ENCODE data around the gene GSG1. TPM values are rescaled to one million over a fixed set of nuclear protein-coding genes. Genes with fewer than 3 reads are reported as not detected.
"Not testable (repeated sequence)": the region's sequence is repeated elsewhere in the genome, so short reads cannot be mapped to it uniquely, and the experiment has no call there.

The GSG1 gene
- total and polyA plus RNA-seq, 2 of the 8 experiments (the other 6 are each of a cell fraction or from before 2014, with no cell fraction given): 0.89 to 1.4 TPM

DNA sequence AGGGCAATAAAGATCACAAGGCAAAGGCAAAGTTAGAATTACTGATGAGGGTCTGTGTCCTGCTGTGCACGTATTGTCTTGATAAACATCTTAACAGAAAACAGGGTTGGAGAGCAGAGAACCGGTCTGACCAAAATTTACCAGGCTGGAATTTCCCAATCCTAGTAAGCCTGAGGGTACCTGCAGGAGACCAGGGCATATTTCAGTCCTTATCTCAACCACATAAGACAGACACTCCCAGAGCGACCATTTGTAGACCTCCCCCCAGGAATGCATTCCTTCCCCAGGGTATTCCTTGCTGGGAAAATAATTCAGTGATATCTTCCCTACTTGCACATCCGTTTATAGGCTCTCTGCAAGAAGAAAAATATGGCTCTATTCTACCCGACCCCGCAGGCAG, 49.9 kb downstream of the GSG1 start:
- H4K8ac ChIP-seq (ENCODE audit: extremely low read depth, insufficient read depth, low read length); FAIRE-seq: not testable (repeated sequence)
- WGBS, 2 experiments (ENCODE audit: extremely low coverage in 1 of 2, insufficient coverage in 1 of 2, insufficient read length in 1 of 2, insufficient replicate concordance in 2 of 2, low coverage in 1 of 2, low lambda C conversion rate in 2 of 2, missing lambda C conversion rate in 1 of 2): 87% methylated on average over 6 of the region's 6 CpGs; no CpG with 5 or more reads in 1 of the 2 experiments

More for the DNA sequence above, 49.9 kb downstream of the GSG1 start:
- H3K56ac ChIP-seq (replicated peaks; ENCODE audit: insufficient read length, low read depth, low read length); H2BK12ac ChIP-seq (ENCODE audit: low read depth, low read length); H3K23ac ChIP-seq (ENCODE audit: insufficient read length); H3K27me3 ChIP-seq (replicated peaks in 1 of 4; ENCODE audit: control insufficient read depth in 3 of 4, extremely low read depth in 1 of 4, insufficient read depth in 3 of 4, low read length in 3 of 4); H3K4me2 ChIP-seq (ENCODE audit: insufficient read depth in 1 of 2, low read depth in 2 of 2, low read length in 2 of 2); H2AFZ ChIP-seq (ENCODE audit: low read length); H4K91ac ChIP-seq (replicated peaks; ENCODE audit: insufficient read length, low read length); H3K4ac ChIP-seq (replicated peaks; ENCODE audit: insufficient read length, low read depth, low read length); H3K23me2 ChIP-seq (ENCODE audit: low read depth, low read length); H2AK5ac ChIP-seq (ENCODE audit: low read depth, low read length); H2BK15ac ChIP-seq (ENCODE audit: low read length); H3K4me1 ChIP-seq (replicated peaks in 1 of 4; ENCODE audit: control insufficient read depth in 3 of 4, insufficient read depth in 4 of 4, low read length in 3 of 4); H2BK20ac ChIP-seq (ENCODE audit: low read length); H3K4me3 ChIP-seq (ENCODE audit: extremely low read depth in 1 of 4, insufficient read depth in 2 of 4, low read depth in 3 of 4, low read length in 4 of 4); H3K27ac ChIP-seq (ENCODE audit: low read depth, low read length); H3K18ac ChIP-seq (ENCODE audit: extremely low read depth, low read length); H2BK5ac ChIP-seq (ENCODE audit: low read depth, low read length); H4K20me1 ChIP-seq (replicated peaks in 1 of 2; ENCODE audit: control insufficient read depth in 1 of 2, insufficient read depth in 2 of 2, low read length in 2 of 2); DNase-seq (ENCODE audit: low read depth in 1 of 2, low spot score in 2 of 2); H2BK120ac ChIP-seq (replicated peaks; ENCODE audit: low read depth, low read length); H4K5ac ChIP-seq (ENCODE audit: insufficient read length, low read depth, low read length); POLR2A ChIA-PET (ENCODE audit: partially characterized antibody); H3K14ac ChIP-seq (ENCODE audit: insufficient read length); H3K9ac ChIP-seq (replicated peaks in 1 of 4; ENCODE audit: extremely low read depth in 1 of 4, low read depth in 3 of 4, low read length in 3 of 4); H3K79me1 ChIP-seq (ENCODE audit: low read depth, low read length): not testable (repeated sequence)
- Histone ChIP-seq H3K79me2 (ENCODE audit: control insufficient read depth in 1 of 2, insufficient read depth in 2 of 2, low read length in 2 of 2) (peaks cover 0 to 41% of the 10 kb centered on the region in 2 experiments; a peak in 2 of 4 replicates), H3K36me3 (ENCODE audit: control insufficient read depth in 2 of 4, insufficient read depth in 4 of 4, low read length in 3 of 4) (peaks cover 0 to 18% (median 8%) of the 10 kb centered on the region in 4 experiments), H3K9me3 (ENCODE audit: insufficient read depth in 2 of 2, low read depth in 1 of 2, low read length in 1 of 2) (peaks cover 12 to 14% of the 10 kb centered on the region in 2 experiments; a peak in 3 of 4 replicates)
- peak in 1 of 2 experiments; percentile 84; a peak in 1 of 3 replicates for TF ChIP-seq EP300 (IDR thresholded peaks at IDR 0.05; ENCODE audit: borderline replicate concordance in 1 of 2, low read depth in 2 of 2, low read length in 2 of 2)
- peak; percentile 69 for TF ChIP-seq CEBPB (IDR thresholded peaks at IDR 0.05; ENCODE audit: low read depth, low read length)
- 0 out of 2 replicates have a peak, but pooled peaks have one; percentile 18 for TF ChIP-seq SP1 (IDR thresholded peaks at IDR 0.05; ENCODE audit: low read depth, low read length)
- CTCF ChIA-PET (ENCODE audit: partially characterized antibody): interaction anchor here (1.9 kb wide), 1 partner anchor 26 kb away, joined by 5 read pairs; no protein-coding TSS in a partner anchor

Measured in H1 (cell line).